GM18909 (cell line): ENCODE results near the gene PKD2.
"Not testable (repeated sequence)": the region's sequence is repeated elsewhere in the genome, so short reads cannot be mapped to it uniquely, and the experiment has no call there.

Experiments used
- ATAC-seq: cut with Tn5 transposase; IDR thresholded peaks from one replicate; pipeline ENCODE4 v1.9.1; 2021; ENCODE audit warnings: mild to moderate bottlenecking; ENCODE audit not compliant: unreplicated experiment, poor library complexity

PKD2 gene

GRCh38 chr4:88107406-88108107 is 100.1 kb downstream of the PKD2 start:
- no peak for ATAC-seq

GRCh38 chr4:88108108-88108465 is 100.7 kb downstream of the PKD2 start:
- ATAC-seq = not testable (repeated sequence)

- no peak for ATAC-seq
These were observed 101.3 kb downstream of the PKD2 start for GRCh38 chr4:88108747-88109122.

- no peak for ATAC-seq
These were observed 101.9 kb downstream of the PKD2 start for GRCh38 chr4:88109123-88109881.

- ATAC-seq = no peak
These were observed 103.4 kb downstream of the PKD2 start for GRCh38 chr4:88110826-88111225.

GRCh38 chr4:88112856-88113255 is 105.4 kb downstream of the PKD2 start:
- ATAC-seq = no peak

GRCh38 chr4:88115587-88115986 is 108.2 kb downstream of the PKD2 start:
- ATAC-seq = no peak

GRCh38 chr4:88119943-88120342 is 112.5 kb downstream of the PKD2 start:
- no peak for ATAC-seq

- not testable (repeated sequence) for ATAC-seq
These were observed 114.8 kb downstream of the PKD2 start for GRCh38 chr4:88122260-88122659.
